Inferior parietal cortex (tissue), 1 donor: ENCODE data around the gene EAPP.
"Not testable (repeated sequence)": the region's sequence is repeated elsewhere in the genome, so short reads cannot be mapped to it uniquely, and the experiment has no call there.

Experiments
- DNase-seq: peaks from one replicate; pipeline ENCODE4 v3.0.0-alpha.2; 2016; ENCODE audit errors: extremely low spot score

Gene EAPP, protein sequence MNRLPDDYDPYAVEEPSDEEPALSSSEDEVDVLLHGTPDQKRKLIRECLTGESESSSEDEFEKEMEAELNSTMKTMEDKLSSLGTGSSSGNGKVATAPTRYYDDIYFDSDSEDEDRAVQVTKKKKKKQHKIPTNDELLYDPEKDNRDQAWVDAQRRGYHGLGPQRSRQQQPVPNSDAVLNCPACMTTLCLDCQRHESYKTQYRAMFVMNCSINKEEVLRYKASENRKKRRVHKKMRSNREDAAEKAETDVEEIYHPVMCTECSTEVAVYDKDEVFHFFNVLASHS

DNA sequence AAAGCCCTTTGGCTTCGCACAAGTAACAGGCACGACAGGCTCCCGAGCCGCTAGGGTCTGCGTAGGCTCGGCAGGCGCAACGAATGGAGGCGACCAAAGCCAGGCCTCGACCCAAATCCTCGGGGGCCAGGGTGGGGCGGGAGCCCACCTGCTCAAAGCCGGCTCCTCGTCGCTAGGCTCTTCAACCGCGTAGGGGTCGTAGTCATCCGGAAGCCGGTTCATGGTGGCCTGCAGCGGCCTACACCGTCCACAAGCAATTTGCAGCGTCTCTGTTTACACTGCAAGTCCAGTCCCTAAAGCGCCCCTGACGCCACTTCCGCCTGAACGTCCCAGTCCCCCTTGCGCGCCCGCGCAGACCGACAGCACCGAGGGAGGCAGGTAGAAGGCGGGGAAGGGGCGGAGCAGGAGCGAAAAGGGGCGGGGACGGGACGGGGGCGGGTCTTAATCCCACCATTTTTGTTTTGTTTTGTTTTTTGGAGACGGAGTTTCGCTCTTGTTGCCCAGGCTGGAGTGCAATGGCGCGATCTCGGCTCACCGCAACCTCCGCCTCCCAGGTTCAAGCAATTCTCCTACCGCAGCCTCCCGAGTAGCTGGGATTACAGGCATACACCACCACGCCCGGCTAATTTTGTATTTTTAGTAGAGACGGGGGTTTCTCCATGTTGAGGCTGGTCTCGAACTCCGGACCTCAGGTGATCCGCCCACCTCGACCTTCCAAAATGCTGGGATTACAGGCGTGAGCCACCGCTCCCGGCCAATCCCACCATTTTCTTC, at the start of gene EAPP:
EAPP (minus strand) TSS at position 295 of the 774 bp plus-strand sequence; CDS start at position 222, 73 bp downstream.
- DNase-seq, result peak; percentile 97

DNA sequence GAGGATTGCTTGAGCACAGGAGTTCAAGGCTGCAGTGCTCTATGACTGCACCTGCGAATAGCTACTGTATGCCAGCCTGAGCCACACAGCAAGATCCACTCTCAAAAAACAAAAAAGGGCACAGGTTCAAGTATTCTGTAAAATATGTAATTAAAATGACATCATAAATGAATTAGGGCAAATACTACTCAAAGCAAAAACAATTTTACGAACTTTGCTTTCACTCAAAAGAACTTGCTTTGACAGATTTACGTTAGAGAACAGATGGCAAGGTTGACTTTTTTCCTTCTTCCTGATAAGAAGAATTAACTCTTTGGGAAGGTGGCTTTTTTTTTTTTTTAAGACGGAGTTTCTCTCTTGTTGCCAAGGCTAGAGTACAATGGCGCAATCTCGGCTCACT, 44.0 kb upstream of the EAPP start:
- DNase-seq, result no peak

DNA sequence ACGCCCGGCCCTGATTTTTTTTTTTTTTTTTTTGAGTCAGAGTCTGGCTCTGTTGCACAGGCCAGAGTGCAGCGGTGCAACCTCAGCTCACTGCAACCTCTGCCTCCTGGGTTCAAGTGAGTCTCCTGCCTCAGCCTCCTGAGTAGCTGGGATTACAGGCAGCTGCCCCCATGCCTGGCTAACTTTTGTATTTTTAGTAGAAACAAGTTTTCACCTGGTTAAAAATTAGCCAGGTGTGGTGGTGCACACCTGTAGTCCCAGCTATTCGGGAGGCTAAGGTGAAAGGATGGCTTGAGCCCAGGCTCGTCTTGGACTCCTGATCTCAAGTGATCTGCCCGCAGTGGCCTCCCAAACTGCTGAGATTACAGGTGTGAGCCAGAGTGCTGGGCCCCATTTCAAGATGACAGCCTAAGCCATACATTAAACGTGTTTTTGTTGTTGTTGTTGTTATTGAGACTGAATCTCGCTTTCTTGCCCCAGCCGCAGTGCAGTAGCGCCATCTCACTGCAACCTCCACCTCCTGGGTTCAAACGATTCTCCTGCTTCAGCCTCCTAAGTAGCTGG, 42.7 kb upstream of the EAPP start:
- DNase-seq, result no peak

DNA sequence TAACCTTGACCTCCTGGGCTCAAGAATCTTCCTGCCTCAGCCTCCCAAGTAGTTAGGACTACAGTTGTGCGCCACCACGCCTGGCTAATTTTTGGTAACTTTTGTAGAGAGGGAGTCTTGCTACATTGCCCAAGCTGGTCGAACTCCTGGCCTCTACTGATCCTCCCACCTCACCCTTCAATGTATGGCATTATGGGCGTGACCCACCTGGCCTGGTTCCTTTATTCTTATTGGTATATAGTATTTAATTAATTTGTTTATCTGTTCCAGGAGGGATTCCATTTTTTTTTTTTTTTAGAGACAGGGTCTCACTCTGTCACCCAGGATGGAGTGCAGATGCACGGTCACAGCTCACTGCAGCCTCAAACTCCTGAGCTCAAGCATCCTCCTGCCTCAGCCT, 40.9 kb upstream of the EAPP start:
- no peak for DNase-seq

DNA sequence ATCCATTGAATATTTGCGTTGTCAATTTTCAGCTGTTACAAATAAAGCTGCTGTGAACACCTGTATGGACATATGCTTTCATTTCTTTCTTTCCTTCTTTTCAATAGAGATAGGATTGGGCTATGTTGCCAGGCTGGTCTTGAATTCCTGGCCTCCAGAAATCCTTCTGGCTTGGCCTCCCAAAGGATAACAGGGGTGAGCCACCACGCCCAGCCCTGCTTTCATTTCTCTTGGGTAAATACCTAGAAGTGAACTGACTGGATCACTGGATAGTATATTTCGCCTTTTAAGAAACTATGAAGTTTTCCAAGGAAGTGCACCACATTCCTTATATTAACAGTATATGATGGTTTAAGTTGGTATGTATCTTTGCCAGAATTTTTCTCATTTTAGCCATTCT, 32.3 kb upstream of the EAPP start:
- DNase-seq, result no peak

DNA sequence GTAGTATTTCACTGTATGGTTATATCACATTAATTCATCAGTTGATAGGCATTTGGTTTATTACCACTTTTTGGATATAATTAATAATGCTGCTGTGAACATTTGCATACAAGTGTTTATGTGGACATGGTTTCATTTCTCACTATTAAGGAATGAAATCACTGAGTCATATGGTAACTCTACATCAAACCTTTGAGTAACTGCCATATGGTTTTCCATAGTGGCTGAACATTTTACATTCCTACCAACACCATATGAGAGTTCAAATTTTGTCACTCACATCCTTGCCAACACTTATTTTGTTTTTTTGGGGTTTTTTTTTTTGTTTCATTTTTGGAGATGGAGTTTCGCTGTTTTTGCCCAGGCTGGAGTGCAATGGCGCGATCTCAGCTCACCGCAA, 30.2 kb upstream of the EAPP start:
- no peak for DNase-seq

DNA sequence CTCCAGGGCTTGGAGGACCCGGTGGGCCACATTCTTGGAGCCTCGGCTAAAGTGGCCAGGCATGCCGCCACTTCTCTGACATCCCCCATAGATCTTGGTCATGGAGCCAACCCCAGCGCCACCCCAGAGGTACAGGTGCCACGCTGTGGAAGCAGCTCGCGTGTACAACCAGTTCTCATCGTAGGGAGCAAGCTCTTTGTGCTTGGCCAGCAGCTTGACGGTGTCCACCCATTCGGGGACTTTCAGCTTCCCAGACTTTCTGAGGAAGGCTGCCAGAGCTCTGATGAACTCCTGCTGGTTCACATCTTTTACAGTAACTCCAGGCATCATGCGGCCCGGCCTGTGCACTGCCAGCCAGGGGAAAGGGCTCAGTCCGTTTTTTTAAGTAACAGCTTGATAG, 29.3 kb upstream of the EAPP start:
- DNase-seq, result no peak

DNA sequence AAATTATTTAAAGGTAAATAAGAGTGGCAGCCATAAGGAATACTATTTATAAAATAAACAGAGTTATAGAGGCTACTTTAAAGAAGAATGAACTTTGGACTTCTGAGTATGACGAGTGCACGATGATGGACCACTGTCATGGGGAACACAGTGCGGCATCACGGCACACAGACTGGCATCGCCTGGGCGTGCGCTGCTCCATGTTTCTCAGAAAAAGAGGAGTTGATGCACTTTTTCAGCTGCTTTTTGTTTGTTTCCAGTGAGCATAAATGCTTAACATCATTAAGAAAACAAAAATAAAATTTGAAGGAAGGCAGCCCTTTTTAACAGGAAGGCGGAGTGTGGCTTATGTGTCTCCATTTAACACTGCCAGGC, 23.3 kb upstream of the EAPP start:
- no peak for DNase-seq

DNA sequence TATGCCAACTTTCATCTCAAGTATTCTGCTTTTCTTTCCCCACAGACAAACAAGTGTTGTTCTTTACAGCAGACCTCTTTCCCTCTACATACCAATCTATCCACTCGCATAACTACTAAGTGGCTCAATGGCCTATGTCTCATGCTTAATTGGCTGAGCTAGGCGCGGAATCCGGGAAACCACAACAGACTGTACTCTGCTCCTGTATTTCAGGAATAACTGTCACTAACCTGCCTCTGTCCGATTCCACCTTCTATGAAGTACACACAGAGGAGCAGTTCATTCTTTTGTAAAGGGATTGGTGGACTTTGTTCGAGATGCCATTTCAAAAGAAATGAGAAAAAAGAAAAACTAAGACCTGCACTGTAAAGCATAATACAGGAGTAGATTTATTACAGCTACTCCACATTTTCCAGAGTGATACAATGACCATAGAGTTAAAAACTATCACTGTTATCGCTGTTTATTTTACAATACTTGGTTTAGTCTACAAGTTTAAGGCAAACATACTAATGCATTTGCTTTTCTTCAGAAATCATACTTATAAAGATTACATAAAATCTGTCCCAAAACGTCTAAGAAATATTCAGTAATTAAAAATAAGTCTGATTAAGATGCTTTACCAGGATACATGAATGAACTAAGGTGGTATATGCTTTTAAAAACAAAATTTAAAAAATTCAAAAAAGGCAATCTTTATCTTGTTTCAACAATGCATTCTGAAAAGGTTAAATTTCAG, 22.7 kb upstream of the EAPP start:
- DNase-seq, result not testable (repeated sequence)

DNA sequence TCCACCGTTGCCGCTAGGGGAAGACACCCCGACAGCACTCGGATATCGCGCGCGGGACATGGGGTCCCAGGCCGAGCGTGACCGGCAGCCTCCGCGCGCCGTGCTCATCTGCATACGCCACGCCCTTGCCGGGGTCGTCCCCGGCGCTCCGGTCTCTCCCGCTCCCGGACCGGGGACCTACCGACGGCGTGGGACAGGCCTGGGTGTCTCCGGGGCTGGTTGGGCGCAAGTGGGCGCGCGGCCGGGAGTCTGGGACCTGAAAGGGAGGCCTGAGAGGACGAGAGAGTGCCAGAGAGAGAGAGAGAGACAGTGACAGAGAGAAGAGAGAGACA, 17.0 kb upstream of the EAPP start:
- not testable (repeated sequence) for DNase-seq

DNA sequence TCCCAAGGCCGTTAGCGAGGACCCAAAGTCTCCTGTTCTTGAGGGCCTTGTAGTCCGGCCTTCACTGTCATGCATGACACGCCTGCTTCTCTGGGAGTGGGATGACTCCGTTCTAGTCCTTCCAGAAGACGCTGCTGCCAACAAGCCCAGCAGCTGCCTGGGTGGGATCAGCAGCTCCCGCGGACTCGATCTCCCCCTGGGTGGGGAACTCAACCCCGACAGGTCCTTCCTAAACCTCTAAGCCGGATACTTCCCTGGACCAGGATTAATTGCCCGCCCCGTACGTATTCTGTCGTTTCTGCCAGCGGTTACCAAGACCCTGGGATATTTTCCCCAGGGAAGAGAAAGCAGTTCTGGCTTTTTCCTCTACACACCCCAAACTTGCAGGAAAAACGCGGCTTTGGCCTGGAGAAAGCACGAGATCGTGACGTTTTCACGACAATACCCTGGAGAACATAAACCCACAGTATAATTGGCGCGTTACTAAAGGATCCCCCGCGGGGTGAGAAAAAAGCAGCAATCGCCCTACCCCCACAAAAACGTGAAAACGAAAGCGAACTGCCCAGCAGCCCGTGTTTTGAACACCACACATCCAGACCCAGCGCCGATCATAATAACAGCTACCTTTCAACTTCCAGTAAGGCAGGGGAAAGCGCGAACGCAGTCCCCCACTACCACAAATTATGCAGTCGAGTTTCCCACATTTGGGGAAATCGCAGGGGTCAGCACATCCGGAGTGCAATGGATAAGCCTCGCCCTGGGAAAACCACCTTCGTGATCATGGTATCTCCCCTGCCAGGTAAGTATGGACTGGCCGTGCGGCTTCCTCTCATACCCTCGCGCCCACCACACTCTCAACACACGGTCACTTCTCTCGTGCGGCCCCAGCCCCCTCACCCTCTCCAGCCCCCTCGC, 16.3 kb upstream of the EAPP start:
- not testable (repeated sequence) for DNase-seq

DNA sequence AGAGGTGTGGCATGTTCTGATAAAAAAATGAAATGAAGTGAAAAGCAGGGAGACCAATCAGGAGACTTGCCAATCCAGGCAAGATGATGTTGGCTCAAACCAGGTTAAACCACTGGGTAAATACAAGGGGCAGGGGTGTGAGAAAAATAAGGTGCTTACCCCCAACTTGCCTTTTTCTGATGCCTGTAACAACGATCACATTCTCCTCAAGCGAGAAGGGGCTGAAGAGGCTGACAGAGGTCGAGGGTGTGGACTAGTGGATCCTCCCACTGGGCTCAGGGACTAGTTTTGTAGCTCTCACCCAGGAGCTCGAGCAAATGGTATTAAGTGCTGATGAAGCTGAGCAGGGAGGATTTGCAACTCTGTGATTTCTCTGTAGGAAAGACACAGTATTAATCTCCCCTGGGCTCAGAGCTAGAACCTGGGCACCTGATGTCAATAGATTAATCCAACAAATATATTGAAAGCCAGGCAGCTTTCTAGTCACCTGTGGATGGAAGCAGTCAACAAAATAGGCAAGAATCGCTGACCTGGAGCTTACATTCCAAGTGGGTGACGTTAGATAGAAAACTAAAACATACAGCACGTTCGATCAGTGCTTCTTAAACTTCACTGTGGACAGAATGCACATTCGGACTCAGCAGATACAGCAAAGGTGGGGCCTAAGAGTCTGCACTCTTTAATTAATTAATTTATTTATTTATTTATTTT, 15.2 kb upstream of the EAPP start:
- no peak for DNase-seq

DNA sequence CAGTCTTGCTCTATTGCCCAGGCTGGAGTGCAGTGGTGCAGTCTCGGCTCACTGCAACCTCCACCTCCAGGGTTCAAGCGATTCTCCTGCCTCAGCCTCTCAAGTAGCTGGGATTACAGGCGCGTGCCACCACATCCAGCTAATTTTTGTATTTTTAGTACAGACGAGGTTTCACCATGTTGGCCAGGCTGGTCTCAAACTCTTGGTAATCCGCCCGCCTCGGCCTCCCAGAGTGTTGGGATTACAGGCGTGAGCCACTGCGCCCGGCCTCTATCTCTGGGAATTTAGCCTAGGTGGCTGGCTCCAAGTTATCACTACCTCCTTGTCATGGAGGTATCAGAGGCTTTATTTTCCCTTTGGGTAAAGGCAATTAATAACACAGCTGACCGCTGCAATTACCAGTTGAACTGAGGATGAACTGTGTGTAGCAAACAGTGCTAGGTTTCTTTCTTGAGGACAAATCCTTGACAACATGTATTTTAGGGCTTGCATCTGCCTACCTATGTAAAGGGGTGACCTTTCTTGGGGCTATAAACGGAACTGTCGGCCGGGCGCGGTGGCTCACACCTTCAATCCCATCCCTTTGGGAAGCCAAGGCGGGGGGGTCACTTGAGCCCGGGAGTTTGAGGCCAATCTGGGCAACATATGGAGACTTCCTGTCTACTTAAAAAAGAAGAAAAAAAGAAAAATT, 9.9 kb upstream of the EAPP start:
- not testable (repeated sequence) for DNase-seq

DNA sequence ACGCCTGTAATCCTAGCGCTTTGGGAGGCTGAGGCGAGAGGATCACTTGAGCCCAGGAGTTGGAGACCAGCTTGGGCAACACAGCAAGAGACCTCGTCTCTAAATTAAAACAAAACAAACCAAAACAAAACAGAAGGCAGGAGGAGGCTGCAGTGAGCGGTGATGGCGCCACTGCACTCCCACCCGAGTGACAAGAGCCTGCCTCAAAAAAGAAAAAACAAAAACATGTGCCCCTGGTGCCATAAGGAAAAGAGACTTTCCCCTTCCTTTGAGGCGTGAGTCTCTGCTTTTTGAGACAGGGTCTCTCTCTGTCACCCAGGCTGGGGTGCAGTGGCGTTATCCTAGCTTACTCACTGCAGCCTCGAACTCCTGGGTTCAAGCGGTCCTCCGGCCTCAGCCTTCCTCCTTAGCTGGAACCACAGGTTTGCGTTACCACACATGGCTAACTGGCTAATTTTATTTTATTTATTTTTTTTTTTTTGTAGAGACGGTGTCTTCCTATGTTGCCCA, 9.0 kb upstream of the EAPP start:
- no peak for DNase-seq

DNA sequence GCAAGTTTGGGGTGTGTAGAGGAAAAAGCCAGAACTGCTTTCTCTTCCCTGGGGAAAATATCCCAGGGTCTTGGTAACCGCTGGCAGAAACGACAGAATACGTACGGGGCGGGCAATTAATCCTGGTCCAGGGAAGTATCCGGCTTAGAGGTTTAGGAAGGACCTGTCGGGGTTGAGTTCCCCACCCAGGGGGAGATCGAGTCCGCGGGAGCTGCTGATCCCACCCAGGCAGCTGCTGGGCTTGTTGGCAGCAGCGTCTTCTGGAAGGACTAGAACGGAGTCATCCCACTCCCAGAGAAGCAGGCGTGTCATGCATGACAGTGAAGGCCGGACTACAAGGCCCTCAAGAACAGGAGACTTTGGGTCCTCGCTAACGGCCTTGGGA, 7.6 kb upstream of the EAPP start:
- not testable (repeated sequence) for DNase-seq

DNA sequence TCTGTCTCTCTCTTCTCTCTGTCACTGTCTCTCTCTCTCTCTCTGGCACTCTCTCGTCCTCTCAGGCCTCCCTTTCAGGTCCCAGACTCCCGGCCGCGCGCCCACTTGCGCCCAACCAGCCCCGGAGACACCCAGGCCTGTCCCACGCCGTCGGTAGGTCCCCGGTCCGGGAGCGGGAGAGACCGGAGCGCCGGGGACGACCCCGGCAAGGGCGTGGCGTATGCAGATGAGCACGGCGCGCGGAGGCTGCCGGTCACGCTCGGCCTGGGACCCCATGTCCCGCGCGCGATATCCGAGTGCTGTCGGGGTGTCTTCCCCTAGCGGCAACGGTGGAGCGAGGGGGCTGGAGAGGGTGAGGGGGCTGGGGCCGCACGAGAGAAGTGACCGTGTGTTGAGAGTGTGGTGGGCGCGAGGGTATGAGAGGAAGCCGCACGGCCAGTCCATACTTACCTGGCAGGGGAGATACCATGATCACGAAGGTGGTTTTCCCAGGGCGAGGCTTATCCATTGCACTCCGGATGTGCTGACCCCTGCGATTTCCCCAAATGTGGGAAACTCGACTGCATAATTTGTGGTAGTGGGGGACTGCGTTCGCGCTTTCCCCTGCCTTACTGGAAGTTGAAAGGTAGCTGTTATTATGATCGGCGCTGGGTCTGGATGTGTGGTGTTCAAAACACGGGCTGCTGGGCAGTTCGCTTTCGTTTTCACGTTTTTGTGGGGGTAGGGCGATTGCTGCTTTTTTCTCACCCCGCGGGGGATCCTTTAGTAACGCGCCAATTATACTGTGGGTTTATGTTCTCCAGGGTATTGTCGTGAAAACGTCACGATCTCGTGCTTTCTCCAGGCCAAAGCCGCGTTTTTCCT, 7.0 kb upstream of the EAPP start:
- DNase-seq, result not testable (repeated sequence)

DNA sequence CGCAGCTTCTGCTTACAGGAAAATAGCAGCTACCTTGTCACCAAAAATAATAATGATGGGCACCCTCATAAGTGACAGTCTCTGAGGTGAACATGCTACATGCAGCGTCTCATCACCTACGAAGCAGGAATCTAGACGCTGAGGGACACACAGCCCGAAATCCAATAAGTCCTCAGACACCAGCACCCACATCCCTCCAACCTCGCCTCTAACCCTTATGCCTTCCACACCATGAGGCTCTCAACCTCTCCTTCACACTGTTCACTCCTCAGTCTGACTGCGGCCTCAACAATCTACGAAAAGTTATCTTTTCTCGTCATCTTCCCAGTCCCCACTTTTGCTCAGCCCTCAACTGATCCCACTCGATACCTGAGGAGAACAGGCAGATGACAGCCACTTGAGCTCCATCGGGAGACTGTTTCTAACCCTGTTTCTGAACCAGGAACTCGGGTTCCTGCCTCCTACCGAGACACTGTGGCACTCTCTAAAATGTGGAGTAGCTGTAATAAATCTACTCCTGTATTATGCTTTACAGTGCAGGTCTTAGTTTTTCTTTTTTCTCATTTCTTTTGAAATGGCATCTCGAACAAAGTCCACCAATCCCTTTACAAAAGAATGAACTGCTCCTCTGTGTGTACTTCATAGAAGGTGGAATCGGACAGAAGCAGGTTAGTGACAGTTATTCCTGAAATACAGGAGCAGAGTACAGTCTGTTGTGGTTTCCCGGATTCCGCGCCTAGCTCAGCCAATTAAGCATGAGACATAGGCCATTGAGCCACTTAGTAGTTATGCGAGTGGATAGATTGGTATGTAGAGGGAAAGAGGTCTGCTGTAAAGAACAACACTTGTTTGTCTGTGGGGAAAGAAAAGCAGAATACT, 919 bp upstream of the EAPP start:
- DNase-seq, result not testable (repeated sequence)

DNA sequence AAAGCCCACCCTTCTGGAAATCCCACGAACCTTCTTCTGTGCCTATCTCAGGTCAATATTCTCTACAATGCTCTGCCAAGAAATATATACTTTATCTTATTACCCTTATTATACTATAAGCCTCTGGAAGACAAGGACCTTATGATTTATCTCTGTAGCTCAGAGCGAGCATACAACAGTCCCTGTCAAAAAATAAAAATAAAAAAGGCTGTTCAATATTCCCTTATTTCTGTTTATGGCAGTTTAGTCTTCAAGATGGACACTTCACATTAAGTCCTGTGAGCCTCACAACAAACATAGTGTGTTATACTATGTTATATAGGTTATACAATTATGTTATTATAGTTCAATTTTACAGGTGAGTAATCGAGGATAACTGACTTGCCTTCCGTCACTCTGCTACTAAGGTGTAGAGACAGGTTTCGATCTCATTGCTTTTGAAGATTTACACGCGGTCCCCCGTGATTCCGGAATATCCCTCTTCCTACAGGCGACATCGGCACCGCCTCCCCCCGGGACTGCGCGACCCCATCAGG, 562 bp downstream of the EAPP start:
- no peak for DNase-seq
